Measurements from ENCODE around the gene TCF7.

The TCF7 gene

DNA sequence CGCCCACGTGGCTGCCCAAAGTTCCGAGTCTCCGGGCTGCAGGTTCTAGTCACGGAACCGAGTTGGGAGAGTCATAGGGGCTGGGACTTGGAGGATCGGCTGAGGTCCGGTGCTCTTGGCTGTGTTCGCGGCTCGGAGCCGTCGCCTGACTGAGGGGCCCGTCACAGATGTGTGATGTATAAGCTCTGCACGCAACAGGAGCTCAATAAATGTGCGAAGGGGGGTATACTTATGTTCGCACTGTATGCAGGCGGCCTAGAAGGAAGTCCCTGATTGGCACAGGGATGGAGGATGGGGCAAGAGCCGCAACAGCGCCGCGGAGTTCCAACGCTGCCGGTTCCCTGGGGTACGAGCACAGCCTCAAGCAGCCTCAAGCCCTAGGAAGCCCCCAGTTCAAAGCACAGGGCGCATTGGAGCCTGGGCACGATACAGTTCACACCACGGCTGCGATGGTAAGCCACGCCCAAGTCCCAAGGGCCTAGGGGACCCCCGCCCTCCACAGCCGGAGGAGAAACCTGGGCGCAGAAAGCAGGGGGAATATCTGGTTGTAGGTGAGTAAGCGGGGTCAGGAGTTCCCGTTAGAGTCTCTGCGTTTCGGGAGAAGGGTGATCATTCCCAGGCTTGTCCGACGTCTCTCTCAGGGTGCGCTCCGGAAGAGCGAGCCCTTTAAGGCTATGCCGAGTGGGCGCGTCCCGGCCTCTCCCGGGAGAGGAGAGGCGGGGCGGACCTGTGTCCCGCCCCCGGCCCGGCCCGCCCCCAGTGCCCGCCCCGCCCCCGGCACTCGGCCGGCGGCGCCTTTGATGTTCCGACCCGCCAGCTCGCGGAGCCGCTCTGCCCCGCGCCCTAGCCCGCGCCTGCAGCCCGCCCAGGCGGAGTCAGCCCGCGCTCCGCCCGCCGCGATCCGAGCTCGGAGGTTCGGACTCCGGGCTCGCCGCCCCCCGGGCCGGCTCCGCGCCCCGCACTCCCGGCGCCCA is at the start of gene TCF7:
TCF7 (plus strand) TSS at position 780 of the 974 bp plus-strand sequence. CDS start 226 bp downstream, outside the sequence.
- Mint-ChIP-seq H3K4me1 (ENCODE audit: low read depth) (peaks cover 71% of the 10 kb centered on the region), H3K9me3 (ENCODE audit: low read depth) (no peaks in the 10 kb centered on the region), H3K27ac (peak within 1 kb of the TSS; percentile 95), H3K4me3 (peak within 1 kb of the TSS; percentile 92), H3K36me3 (peaks cover 5% of the 10 kb centered on the region), H3K27me3 (no peaks in the 10 kb centered on the region)

DNA sequence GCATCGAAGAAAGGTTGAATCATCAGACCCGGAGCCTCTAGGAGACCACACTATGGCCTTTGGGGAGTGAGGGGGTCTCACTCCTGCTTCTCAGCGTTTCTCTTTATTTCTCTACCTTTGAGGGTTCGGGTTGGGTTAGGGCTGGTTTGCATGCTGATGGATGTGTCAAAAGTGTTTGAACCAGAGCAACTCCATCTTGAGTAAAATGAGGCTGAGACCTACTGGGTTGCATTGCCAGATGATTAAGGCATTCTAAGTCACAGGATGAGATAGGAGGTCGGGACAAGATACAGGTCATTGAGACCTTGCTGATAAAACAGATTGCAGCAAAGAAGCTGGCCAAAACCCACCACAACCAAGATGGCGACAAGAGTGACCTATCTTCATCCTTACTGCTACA is 44.9 kb upstream of the TCF7 start:
- Mint-ChIP-seq H3K9me3 (ENCODE audit: low read depth) (no peaks in the 10 kb centered on the region), H3K27ac (peak overlapping the region; percentile 98), H3K4me1 (ENCODE audit: low read depth) (peaks cover 62% of the 10 kb centered on the region), H3K27me3 (no peaks in the 10 kb centered on the region), H3K4me3 (peak overlapping the region; percentile 80), H3K36me3 (peaks cover 3% of the 10 kb centered on the region)

DNA sequence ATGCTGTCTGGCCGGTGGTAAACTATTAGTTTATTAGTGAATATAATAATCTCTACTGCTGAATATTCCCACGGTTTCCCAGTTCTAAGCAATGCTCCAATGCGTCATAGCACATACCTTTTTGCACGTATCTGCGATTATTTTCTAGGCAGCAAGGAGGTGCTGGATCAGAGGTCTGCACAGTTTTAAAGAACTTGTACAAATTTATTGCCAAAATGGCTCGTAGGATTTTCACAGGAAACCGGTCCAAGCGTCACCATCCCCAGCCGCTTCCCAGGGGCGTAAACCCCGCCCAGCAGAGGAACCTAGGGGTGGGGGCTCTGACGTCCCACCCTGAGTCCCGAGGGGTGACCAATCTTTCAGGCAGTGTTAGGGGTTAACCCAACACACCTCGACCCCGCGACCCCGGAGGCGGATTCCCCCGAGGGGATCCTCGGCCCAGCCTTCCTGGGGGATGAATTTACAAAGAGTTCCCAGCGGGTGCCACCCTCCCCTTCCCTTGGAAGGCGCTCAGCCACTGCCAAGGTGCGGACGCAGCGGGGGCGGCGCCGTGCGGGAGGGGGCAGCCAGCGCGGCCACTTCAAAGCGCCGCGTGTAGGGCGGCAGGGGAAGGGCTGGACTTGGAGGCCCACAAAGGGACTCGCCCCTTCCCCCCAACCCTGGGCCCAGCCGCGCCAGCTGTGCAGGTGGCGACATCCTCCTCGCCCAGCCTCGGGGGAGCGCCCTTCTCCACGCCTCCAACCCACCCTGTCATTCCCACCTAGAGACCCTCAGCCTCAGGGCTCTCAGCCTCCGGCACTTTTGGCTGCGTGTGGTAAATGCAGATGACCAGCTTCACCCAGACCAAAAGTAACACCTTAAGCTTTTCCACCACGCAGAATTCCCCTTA is 43.5 kb upstream of the TCF7 start:
- peaks cover 3% of the 10 kb centered on the region for H3K36me3 Mint-ChIP-seq
- no peaks in the 10 kb centered on the region for H3K27me3 Mint-ChIP-seq
- H3K4me1 Mint-ChIP-seq (ENCODE audit: low read depth) = peaks cover 67% of the 10 kb centered on the region
- peak overlapping the region; percentile 83 for H3K4me3 Mint-ChIP-seq
- H3K9me3 Mint-ChIP-seq (ENCODE audit: low read depth) = no peaks in the 10 kb centered on the region
- peak overlapping the region; percentile 95 for H3K27ac Mint-ChIP-seq

DNA sequence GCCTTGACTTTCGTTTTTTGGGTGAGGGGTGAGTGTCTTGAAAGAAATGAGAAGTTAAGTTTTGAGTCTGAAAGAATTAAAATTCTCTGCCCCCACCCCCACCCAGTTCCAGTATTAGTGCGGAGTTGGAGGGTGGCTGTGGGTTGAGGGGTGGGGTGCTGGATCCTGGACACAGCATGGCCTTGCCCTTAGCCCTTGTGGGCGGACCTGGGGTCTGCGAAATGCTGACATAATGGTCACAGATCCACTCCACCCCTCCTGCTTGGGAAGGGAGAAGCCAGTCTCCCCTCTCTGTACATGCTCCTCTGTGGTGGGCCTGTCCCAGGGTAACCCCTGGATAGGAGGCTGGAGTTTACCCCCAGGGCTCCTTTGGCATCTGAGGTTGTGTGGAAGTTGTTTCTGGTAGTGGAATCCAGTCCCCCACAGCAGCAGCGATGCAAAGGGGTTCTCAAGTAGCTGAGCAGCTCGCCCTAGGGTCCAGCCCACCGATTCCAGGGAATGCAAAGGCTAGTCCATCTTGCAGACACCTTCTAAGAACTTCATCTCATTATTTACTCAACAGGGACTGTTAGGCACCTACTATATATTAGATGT is 42.8 kb upstream of the TCF7 start:
- Mint-ChIP-seq H3K4me3 (peak overlapping the region; percentile 83), H3K27ac (peak overlapping the region; percentile 95), H3K9me3 (ENCODE audit: low read depth) (no peaks in the 10 kb centered on the region), H3K4me1 (ENCODE audit: low read depth) (peaks cover 71% of the 10 kb centered on the region), H3K27me3 (no peaks in the 10 kb centered on the region), H3K36me3 (peaks cover 3% of the 10 kb centered on the region)

DNA sequence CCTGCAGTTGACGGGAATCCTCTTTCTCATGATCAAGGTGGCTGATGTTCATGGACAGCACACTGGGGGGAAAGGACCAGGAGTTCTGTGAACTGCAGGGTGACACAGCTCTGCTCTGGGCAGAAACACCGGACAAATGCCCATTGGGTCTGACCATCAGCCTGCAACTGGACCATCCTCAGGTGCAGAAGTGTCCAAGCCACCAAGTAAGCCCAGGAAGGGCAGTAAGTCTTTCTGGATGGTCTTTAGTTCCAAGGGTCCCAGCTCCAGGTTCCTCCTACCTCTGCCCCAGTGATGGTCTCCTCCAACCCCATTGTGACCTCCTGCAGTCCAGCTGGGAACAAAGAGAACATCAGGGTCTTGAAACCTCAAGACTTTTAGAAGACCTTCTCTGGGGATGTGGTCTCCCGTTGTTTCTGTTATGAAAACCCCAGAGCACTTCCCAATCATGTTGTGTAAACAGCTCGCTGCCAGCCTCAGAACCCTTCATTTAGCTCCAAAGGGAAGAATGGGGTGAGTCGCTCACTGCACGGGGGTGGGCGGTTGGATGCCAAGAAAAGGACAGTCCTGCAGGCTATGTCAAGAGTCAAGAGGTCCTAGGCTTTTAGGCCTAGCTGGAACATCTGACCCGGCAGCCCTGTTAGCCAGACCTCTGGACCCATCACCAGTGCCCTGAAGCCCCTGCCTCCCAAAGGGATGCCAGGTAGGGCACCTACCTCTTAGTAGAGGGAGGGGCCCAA is 41.8 kb upstream of the TCF7 start:
- Mint-ChIP-seq H3K36me3 (peaks cover 6% of the 10 kb centered on the region), H3K27ac (peak overlapping the region; percentile 95), H3K4me1 (ENCODE audit: low read depth) (peaks cover 76% of the 10 kb centered on the region), H3K27me3 (no peaks in the 10 kb centered on the region), H3K9me3 (ENCODE audit: low read depth) (no peaks in the 10 kb centered on the region), H3K4me3 (peak overlapping the region; percentile 83)

DNA sequence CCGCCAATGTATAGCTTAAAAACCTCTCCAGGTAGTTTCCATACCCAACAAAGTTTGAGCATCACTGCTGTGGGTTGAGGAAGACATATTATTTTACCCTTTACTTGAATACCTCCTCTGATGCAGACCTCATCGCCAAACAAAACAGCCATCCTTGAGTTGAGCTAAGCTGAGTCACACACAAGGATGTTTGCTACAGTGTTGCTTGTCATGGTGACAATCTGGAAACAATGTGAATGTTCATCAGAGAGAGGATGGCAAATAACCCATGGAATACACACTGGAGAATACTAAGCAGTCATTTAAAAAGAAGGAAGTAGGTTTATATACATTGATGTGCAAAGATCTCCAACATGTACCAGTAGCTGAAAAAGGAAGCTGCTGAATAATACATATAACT is 41.1 kb upstream of the TCF7 start:
- Mint-ChIP-seq H3K27ac (peak overlapping the region; percentile 80), H3K27me3 (no peaks in the 10 kb centered on the region), H3K4me1 (ENCODE audit: low read depth) (peaks cover 76% of the 10 kb centered on the region), H3K4me3 (no peak overlapping the region), H3K9me3 (ENCODE audit: low read depth) (no peaks in the 10 kb centered on the region), H3K36me3 (peaks cover 3% of the 10 kb centered on the region)

DNA sequence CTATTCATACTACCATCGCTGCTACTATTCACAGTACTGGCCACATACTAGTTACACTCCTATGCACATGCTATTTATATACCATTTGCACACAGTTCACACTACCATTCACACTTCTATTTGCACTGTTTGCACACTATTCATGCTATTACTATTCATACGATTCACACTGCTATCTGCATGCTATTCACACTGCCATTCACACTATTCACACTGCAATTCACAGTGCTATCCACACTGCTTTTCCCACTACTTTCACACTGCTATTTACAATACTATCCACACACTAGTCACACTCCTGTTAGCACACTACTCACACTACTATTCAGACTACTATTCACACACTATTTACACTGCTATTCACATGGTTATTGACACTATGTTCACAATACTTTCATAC is 39.4 kb upstream of the TCF7 start:
- Mint-ChIP-seq H3K9me3 (ENCODE audit: low read depth) (no peaks in the 10 kb centered on the region), H3K27me3 (no peaks in the 10 kb centered on the region), H3K36me3 (peaks cover 3% of the 10 kb centered on the region), H3K4me3 (no peak overlapping the region), H3K27ac (peak overlapping the region; percentile 43), H3K4me1 (ENCODE audit: low read depth) (peaks cover 73% of the 10 kb centered on the region)

DNA sequence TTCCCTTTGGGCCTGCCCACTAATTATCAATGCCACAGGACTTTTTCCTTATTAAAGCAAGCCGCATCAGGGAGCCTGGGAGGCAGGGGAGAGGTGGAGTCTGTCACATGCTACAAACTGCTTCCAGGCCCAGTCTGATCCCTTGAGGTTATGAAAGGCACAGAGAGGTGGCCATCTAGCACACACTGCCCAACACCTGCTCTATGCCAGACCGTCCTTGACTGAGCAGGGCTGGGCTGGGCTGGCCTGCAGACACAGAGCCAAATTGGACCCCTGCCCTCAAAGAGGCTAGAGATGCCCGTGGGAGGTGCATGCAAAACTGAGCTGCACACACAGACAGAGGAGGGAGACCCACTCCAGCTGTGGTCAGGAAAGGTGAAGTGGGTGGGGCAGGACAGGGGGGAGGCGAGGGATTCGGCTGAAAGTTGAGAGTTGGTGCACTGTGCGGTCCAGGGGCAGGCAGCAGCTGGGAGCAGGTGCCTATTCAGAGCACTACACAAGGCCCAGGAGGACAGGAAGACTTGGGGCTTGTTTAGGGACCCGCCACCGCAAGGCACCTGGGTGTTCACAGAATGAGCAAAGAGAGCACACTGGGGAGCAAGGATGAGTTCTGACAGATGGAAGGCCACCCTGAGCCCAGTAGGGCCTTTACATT is 36.4 kb upstream of the TCF7 start:
- peak overlapping the region; percentile 97 for H3K27ac Mint-ChIP-seq
- H3K4me3 Mint-ChIP-seq = peak overlapping the region; percentile 56
- no peaks in the 10 kb centered on the region for H3K9me3 Mint-ChIP-seq (ENCODE audit: low read depth)
- H3K36me3 Mint-ChIP-seq = peaks cover 3% of the 10 kb centered on the region
- H3K27me3 Mint-ChIP-seq = no peaks in the 10 kb centered on the region
- peaks cover 70% of the 10 kb centered on the region for H3K4me1 Mint-ChIP-seq (ENCODE audit: low read depth)

DNA sequence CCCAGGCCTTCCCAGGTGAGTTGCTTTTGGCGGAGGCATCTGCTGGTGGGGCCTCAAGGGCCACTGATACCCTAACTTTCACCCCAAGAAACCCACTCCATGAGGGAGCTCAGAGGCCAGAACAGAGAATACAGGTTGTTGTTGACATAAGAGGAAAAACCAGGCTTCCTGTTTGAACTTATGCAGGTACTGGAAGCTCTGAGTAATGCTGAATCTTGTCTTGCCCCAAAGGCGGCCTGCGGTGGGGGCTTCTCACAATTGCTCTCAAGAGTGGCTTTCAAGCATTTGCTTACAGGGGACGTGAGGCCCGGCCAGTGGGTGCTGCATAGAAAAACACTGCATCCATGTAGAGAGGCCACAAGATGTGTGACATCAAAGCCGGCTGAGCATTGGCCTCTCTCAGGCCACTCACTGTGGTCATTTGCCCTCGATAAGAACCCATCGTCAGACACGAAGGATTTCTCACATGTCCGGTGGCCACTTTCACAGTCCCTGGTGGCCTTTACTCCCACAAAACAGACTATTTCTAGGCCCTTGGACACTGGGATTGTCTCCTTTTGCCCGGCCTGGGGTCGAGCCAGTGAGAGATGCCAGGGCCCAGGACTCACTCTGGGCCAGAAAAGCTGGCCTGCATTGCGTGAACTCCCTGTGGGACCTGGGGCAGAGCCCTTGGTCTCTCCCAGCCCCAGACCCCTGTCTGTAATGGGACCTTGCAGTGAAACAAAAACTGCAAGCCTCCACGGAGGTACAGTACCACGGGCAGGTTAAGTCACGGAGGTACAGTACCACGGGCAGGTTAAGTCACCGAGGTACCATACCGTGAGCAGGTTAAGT is 34.5 kb upstream of the TCF7 start:
- Mint-ChIP-seq H3K4me1 (ENCODE audit: low read depth) (peaks cover 78% of the 10 kb centered on the region), H3K27me3 (no peaks in the 10 kb centered on the region), H3K9me3 (ENCODE audit: low read depth) (no peaks in the 10 kb centered on the region), H3K36me3 (peaks cover 3% of the 10 kb centered on the region), H3K4me3 (peak overlapping the region; percentile 69), H3K27ac (peak overlapping the region; percentile 97)

DNA sequence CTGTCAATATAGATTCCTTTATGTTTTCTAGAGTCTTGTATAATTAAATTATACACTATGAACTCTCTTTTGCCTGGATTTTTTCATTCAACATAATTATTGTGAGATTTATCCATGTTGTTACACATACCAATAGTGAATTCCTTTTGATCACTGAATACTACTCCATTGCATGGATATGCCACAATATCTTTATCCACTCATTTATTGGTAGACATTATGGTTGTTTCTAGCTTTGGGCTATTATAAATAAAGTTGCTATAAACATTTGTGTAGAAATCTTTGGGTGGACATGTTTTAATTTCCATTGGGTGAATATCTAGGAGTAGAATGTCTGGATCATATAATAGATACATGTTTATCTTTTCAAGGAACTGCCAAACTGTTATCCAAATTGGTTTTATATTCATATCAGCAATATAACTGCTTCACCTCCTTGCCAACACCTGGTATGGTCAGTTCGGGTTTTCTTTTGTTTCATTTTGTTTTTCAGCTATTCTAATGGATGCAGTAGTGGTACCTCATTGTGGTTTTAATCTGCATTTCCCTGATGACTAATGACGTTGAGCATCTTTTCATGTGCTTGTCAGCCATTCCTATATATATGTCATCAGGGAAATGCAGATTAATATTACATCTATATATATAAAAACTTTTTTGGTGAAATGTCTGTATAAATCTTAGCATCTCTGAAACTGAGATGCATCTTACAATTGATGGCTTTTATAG is 32.1 kb upstream of the TCF7 start:
- Mint-ChIP-seq H3K4me3 (peak overlapping the region; percentile 28), H3K27ac (peak overlapping the region; percentile 83), H3K4me1 (ENCODE audit: low read depth) (peaks cover 81% of the 10 kb centered on the region), H3K9me3 (ENCODE audit: low read depth) (no peaks in the 10 kb centered on the region), H3K27me3 (no peaks in the 10 kb centered on the region), H3K36me3 (no peaks in the 10 kb centered on the region)

DNA sequence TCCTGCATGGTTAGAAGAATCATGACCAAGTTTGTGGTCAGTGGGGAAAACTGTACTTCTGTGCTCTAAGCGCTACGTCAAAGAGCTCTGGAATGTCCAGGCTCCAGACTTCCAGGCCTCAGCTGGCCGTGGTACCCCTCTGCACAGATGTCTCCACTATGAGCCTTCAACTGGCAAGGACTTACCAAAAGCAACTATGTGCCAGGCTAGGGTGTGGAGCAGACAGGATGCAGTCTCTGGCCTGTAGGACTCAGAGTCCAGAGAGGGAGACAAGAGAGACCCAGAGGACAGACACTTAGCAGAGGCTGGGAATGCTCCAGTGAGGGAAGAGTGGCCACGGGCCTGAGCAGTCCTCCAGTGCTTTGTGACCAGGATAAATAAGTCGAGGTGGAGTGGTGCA is 31.0 kb upstream of the TCF7 start:
- Mint-ChIP-seq H3K36me3 (no peaks in the 10 kb centered on the region), H3K27me3 (no peaks in the 10 kb centered on the region), H3K27ac (peak overlapping the region; percentile 86), H3K4me1 (ENCODE audit: low read depth) (peaks cover 80% of the 10 kb centered on the region), H3K9me3 (ENCODE audit: low read depth) (no peaks in the 10 kb centered on the region), H3K4me3 (peak overlapping the region; percentile 32)

DNA sequence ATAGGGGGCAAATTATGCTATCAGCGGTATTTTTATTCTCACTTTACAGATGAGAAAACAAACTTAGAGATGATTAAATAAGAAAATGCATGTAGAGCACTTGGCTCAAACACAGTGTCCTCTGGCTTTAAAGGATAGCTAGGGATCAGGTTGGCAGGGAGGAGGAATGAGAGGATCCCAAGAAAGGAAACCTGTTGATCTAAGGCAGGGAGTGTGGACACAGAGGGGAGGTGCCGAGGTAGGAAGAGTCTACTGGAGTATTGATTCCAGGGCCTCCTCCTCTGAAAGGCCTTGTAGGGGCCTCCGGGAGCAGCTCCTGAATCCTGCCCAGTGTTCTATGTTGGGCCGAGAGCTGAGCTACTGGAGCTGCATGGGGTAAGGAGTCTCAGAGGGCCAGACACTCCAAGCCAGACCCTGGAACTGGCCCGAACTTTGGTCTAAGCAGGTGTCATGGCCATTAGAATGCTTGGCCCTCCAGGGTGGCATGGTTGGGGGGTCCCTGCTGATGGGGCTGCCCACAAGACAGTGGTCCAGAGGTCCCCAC is 30.4 kb upstream of the TCF7 start:
- Mint-ChIP-seq H3K27ac (peak overlapping the region; percentile 86), H3K4me1 (ENCODE audit: low read depth) (peaks cover 82% of the 10 kb centered on the region), H3K27me3 (no peaks in the 10 kb centered on the region), H3K4me3 (no peak overlapping the region), H3K9me3 (ENCODE audit: low read depth) (no peaks in the 10 kb centered on the region), H3K36me3 (no peaks in the 10 kb centered on the region)

All from activated naive CD8-positive, alpha-beta T cell (primary cell).